Right kidney (tissue), 1 donor: Measurements from ENCODE around the gene SCARF1.

Experiments
- DNase-seq: peaks from one replicate; pipeline ENCODE4 v3.0.0-alpha.2; 2016

Gene SCARF1

GRCh38 chr17:1628856-1629503, 16.6 kb downstream of the SCARF1 start:
- DNase-seq: peak; percentile 92

GRCh38 chr17:1627982-1628855, 17.3 kb downstream of the SCARF1 start, which contains the start of gene SLC43A2:
SLC43A2 (minus strand) TSS chr17:1628834; CDS start chr17:1627874, 960 bp downstream.
- peak; percentile 93 for DNase-seq

GRCh38 chr17:1627182-1627981, 18.1 kb downstream of the SCARF1 start:
- DNase-seq: no peak

- no peak for DNase-seq
These were observed 19.2 kb downstream of the SCARF1 start for GRCh38 chr17:1626333-1626732.

GRCh38 chr17:1625581-1625980, 20.0 kb downstream of the SCARF1 start:
- no peak for DNase-seq

GRCh38 chr17:1625053-1625452, 20.5 kb downstream of the SCARF1 start:
- no peak for DNase-seq

GRCh38 chr17:1624650-1625049, 20.9 kb downstream of the SCARF1 start:
- DNase-seq: no peak

GRCh38 chr17:1623057-1623630, 22.4 kb downstream of the SCARF1 start:
- DNase-seq: no peak

- no peak for DNase-seq
These were observed 24.1 kb downstream of the SCARF1 start for GRCh38 chr17:1621273-1621954.

- DNase-seq: no peak
These were observed 25.0 kb downstream of the SCARF1 start for GRCh38 chr17:1620486-1620885.

- DNase-seq: no peak
These were observed 27.8 kb downstream of the SCARF1 start for GRCh38 chr17:1617620-1618174.

GRCh38 chr17:1616101-1616500, 29.4 kb downstream of the SCARF1 start:
- no peak for DNase-seq

GRCh38 chr17:1612400-1612799, 33.1 kb downstream of the SCARF1 start:
- DNase-seq: no peak

GRCh38 chr17:1611715-1612114, 33.8 kb downstream of the SCARF1 start:
- no peak for DNase-seq

GRCh38 chr17:1608676-1609075, 36.9 kb downstream of the SCARF1 start:
- no peak for DNase-seq

- DNase-seq: no peak
These were observed 37.6 kb downstream of the SCARF1 start for GRCh38 chr17:1607971-1608320.

GRCh38 chr17:1606352-1606985, 39.1 kb downstream of the SCARF1 start:
- peak; percentile 49 for DNase-seq

- peak; percentile 63 for DNase-seq
These were observed 39.7 kb downstream of the SCARF1 start for GRCh38 chr17:1605681-1606351.

- peak; percentile 76 for DNase-seq
These were observed 40.6 kb downstream of the SCARF1 start for GRCh38 chr17:1604831-1605528.

- DNase-seq: no peak
These were observed 44.0 kb downstream of the SCARF1 start for GRCh38 chr17:1601571-1601970.
